ENCODE measurements around the gene ALPK3. TPM values are rescaled to one million over a fixed set of nuclear protein-coding genes. Genes with fewer than 3 reads are reported as not detected.

Gene ALPK3
- total and polyA plus RNA-seq, 5 donors from 2014 or later = 0.22 TPM; not detected in 4

- H3K4me1 Mint-ChIP-seq = no peaks in the 10 kb centered on the region
- peak overlapping the region in 1 of 3 donors; percentile 7 for H3K27ac Mint-ChIP-seq
- Histone ChIP-seq H3K27ac (ENCODE audit: insufficient read depth, low read length, poor library complexity, severe bottlenecking) (no peak overlapping the region), H3K27me3 (ENCODE audit: control insufficient read depth, insufficient read depth, low read length) (no peaks in the 10 kb centered on the region), H3K9me3 (ENCODE audit: control insufficient read depth in 2 of 2, low read length in 2 of 2) (no peaks in the 10 kb centered on the region), H3K4me3 (ENCODE audit: low read depth, low read length) (no peak overlapping the region), H3K36me3 (ENCODE audit: control insufficient read depth, insufficient read depth, low read length) (no peaks in the 10 kb centered on the region), H3K4me1 (ENCODE audit: control insufficient read depth, insufficient read depth, low read length, poor library complexity, severe bottlenecking) (no peaks in the 10 kb centered on the region)
- no peaks in the 10 kb centered on the region for H3K36me3 Mint-ChIP-seq
- peaks cover 0 to 2% (median 0%) of the 10 kb centered on the region in 7 donors for H3K9me3 Mint-ChIP-seq
- DNase-seq (no peak), ATAC-seq (ENCODE audit: low read depth in 2 of 2) (no peak)
- no peak overlapping the region for H3K4me3 Mint-ChIP-seq
- H3K27me3 Mint-ChIP-seq = peaks cover 15% of the 10 kb centered on the region
Observed at GRCh38 chr15:84905016-84905916, 88.1 kb downstream of the ALPK3 start.

GRCh38 chr15:84907731-84908130 lies 90.6 kb downstream of the ALPK3 start:
- no peak for DNase-seq
- peaks cover 11% of the 10 kb centered on the region for H3K27me3 Mint-ChIP-seq
- H3K27ac Mint-ChIP-seq = peak overlapping the region in 1 of 3 donors; percentile 67
- peaks cover 0 to 2% (median 0%) of the 10 kb centered on the region in 7 donors for H3K9me3 Mint-ChIP-seq
- H3K4me3 Mint-ChIP-seq = no peak overlapping the region
- H3K27ac ChIP-seq (ENCODE audit: insufficient read depth, low read length, poor library complexity, severe bottlenecking) = no peak overlapping the region
- H3K4me3 ChIP-seq (ENCODE audit: low read depth, low read length) = no peak overlapping the region
- H3K4me1 Mint-ChIP-seq = no peaks in the 10 kb centered on the region
- H3K4me1 ChIP-seq (ENCODE audit: control insufficient read depth, insufficient read depth, low read length, poor library complexity, severe bottlenecking) = no peaks in the 10 kb centered on the region
- H3K36me3 Mint-ChIP-seq = no peaks in the 10 kb centered on the region
- no peaks in the 10 kb centered on the region for H3K9me3 ChIP-seq (ENCODE audit: control insufficient read depth in 2 of 2, low read length in 2 of 2)
- H3K36me3 ChIP-seq (ENCODE audit: control insufficient read depth, insufficient read depth, low read length) = no peaks in the 10 kb centered on the region
- H3K27me3 ChIP-seq (ENCODE audit: control insufficient read depth, insufficient read depth, low read length) = no peaks in the 10 kb centered on the region
- no peak for ATAC-seq (ENCODE audit: low read depth in 2 of 2)

GRCh38 chr15:84908564-84908963 lies 91.4 kb downstream of the ALPK3 start:
- ATAC-seq (ENCODE audit: low read depth in 2 of 2) = no peak
- H3K4me3 ChIP-seq (ENCODE audit: low read depth, low read length) = no peak overlapping the region
- no peaks in the 10 kb centered on the region for H3K36me3 ChIP-seq (ENCODE audit: control insufficient read depth, insufficient read depth, low read length)
- Mint-ChIP-seq H3K27me3 (peaks cover 6% of the 10 kb centered on the region), H3K9me3 (peaks cover 0 to 2% (median 0%) of the 10 kb centered on the region in 7 donors), H3K4me3 (no peak overlapping the region), H3K4me1 (no peaks in the 10 kb centered on the region), H3K27ac (no peak overlapping the region), H3K36me3 (no peaks in the 10 kb centered on the region)
- no peaks in the 10 kb centered on the region for H3K27me3 ChIP-seq (ENCODE audit: control insufficient read depth, insufficient read depth, low read length)
- no peak overlapping the region for H3K27ac ChIP-seq (ENCODE audit: insufficient read depth, low read length, poor library complexity, severe bottlenecking)
- H3K4me1 ChIP-seq (ENCODE audit: control insufficient read depth, insufficient read depth, low read length, poor library complexity, severe bottlenecking) = no peaks in the 10 kb centered on the region
- H3K9me3 ChIP-seq (ENCODE audit: control insufficient read depth in 2 of 2, low read length in 2 of 2) = no peaks in the 10 kb centered on the region
- DNase-seq = no peak

- Mint-ChIP-seq H3K36me3 (no peaks in the 10 kb centered on the region), H3K4me3 (no peak overlapping the region), H3K27me3 (peaks cover 4% of the 10 kb centered on the region), H3K4me1 (no peaks in the 10 kb centered on the region), H3K27ac (no peak overlapping the region), H3K9me3 (peaks cover 0 to 2% (median 0%) of the 10 kb centered on the region in 7 donors)
- Histone ChIP-seq H3K4me1 (ENCODE audit: control insufficient read depth, insufficient read depth, low read length, poor library complexity, severe bottlenecking) (no peaks in the 10 kb centered on the region), H3K27me3 (ENCODE audit: control insufficient read depth, insufficient read depth, low read length) (no peaks in the 10 kb centered on the region), H3K27ac (ENCODE audit: insufficient read depth, low read length, poor library complexity, severe bottlenecking) (no peak overlapping the region), H3K9me3 (ENCODE audit: control insufficient read depth in 2 of 2, low read length in 2 of 2) (no peaks in the 10 kb centered on the region), H3K36me3 (ENCODE audit: control insufficient read depth, insufficient read depth, low read length) (no peaks in the 10 kb centered on the region), H3K4me3 (ENCODE audit: low read depth, low read length) (no peak overlapping the region)
- ATAC-seq (ENCODE audit: low read depth in 2 of 2) = no peak
- DNase-seq = no peak
Observed at GRCh38 chr15:84909029-84909428, 91.9 kb downstream of the ALPK3 start.

- Mint-ChIP-seq H3K4me1 (no peaks in the 10 kb centered on the region), H3K36me3 (no peaks in the 10 kb centered on the region), H3K27ac (no peak overlapping the region), H3K9me3 (peaks cover 0 to 2% (median 0%) of the 10 kb centered on the region in 7 donors), H3K27me3 (no peaks in the 10 kb centered on the region), H3K4me3 (no peak overlapping the region)
- no peaks in the 10 kb centered on the region for H3K27me3 ChIP-seq (ENCODE audit: control insufficient read depth, insufficient read depth, low read length)
- H3K4me1 ChIP-seq (ENCODE audit: control insufficient read depth, insufficient read depth, low read length, poor library complexity, severe bottlenecking) = no peaks in the 10 kb centered on the region
- no peak overlapping the region for H3K27ac ChIP-seq (ENCODE audit: insufficient read depth, low read length, poor library complexity, severe bottlenecking)
- DNase-seq (no peak), ATAC-seq (ENCODE audit: low read depth in 2 of 2) (no peak)
- H3K4me3 ChIP-seq (ENCODE audit: low read depth, low read length) = no peak overlapping the region
- H3K9me3 ChIP-seq (ENCODE audit: control insufficient read depth in 2 of 2, low read length in 2 of 2) = no peaks in the 10 kb centered on the region
- H3K36me3 ChIP-seq (ENCODE audit: control insufficient read depth, insufficient read depth, low read length) = no peaks in the 10 kb centered on the region
Observed at GRCh38 chr15:84909782-84910181, 92.6 kb downstream of the ALPK3 start.

- ATAC-seq (ENCODE audit: low read depth in 2 of 2) (no peak), DNase-seq (no peak)
- Histone ChIP-seq H3K4me3 (ENCODE audit: low read depth, low read length) (no peak overlapping the region), H3K9me3 (ENCODE audit: control insufficient read depth in 2 of 2, low read length in 2 of 2) (no peaks in the 10 kb centered on the region), H3K36me3 (ENCODE audit: control insufficient read depth, insufficient read depth, low read length) (no peaks in the 10 kb centered on the region), H3K27ac (ENCODE audit: insufficient read depth, low read length, poor library complexity, severe bottlenecking) (no peak overlapping the region), H3K27me3 (ENCODE audit: control insufficient read depth, insufficient read depth, low read length) (no peaks in the 10 kb centered on the region), H3K4me1 (ENCODE audit: control insufficient read depth, insufficient read depth, low read length, poor library complexity, severe bottlenecking) (no peaks in the 10 kb centered on the region)
- Mint-ChIP-seq H3K27ac (no peak overlapping the region), H3K4me1 (no peaks in the 10 kb centered on the region), H3K4me3 (no peak overlapping the region), H3K36me3 (no peaks in the 10 kb centered on the region), H3K9me3 (peaks cover 0 to 5% (median 0%) of the 10 kb centered on the region in 7 donors), H3K27me3 (no peaks in the 10 kb centered on the region)
Observed at GRCh38 chr15:84910928-84911623, 93.9 kb downstream of the ALPK3 start.

- Mint-ChIP-seq H3K36me3 (no peaks in the 10 kb centered on the region), H3K9me3 (peaks cover 0 to 5% (median 0%) of the 10 kb centered on the region in 7 donors), H3K4me3 (no peak overlapping the region), H3K4me1 (no peaks in the 10 kb centered on the region), H3K27me3 (no peaks in the 10 kb centered on the region), H3K27ac (no peak overlapping the region)
- no peaks in the 10 kb centered on the region for H3K9me3 ChIP-seq (ENCODE audit: control insufficient read depth in 2 of 2, low read length in 2 of 2)
- H3K27ac ChIP-seq (ENCODE audit: insufficient read depth, low read length, poor library complexity, severe bottlenecking) = no peak overlapping the region
- H3K4me3 ChIP-seq (ENCODE audit: low read depth, low read length) = no peak overlapping the region
- H3K4me1 ChIP-seq (ENCODE audit: control insufficient read depth, insufficient read depth, low read length, poor library complexity, severe bottlenecking) = no peaks in the 10 kb centered on the region
- no peaks in the 10 kb centered on the region for H3K36me3 ChIP-seq (ENCODE audit: control insufficient read depth, insufficient read depth, low read length)
- DNase-seq = no peak
- ATAC-seq (ENCODE audit: low read depth in 2 of 2) = no peak
- H3K27me3 ChIP-seq (ENCODE audit: control insufficient read depth, insufficient read depth, low read length) = no peaks in the 10 kb centered on the region
Observed at GRCh38 chr15:84911879-84912660, 94.9 kb downstream of the ALPK3 start.

Data from CD4-positive, CD25-positive, alpha-beta regulatory T cell (primary cell).